Uterus (tissue), 4 donors: ENCODE measurements around the gene P2RY1. TPM values are rescaled to one million over a fixed set of nuclear protein-coding genes. Genes with fewer than 3 reads are reported as not detected.

Experiments used
- DNase-seq, 2 donors: peaks; one replicate each; pipeline ENCODE4 v3.0.0-alpha.2; 2019 to 2020
- H3K27ac ChIP-seq, 2 donors: fragments of 200-600 bp; sonication (generic); 1 replicate in 1 of 2; 2 replicates in 1 of 2; pipeline ENCODE4 v1.5.1; 2016 to 2018
- H3K27me3 ChIP-seq, 2 donors: fragments of 200-600 bp; sonication (generic); one replicate each; pipeline ENCODE4 v1.5.1; 2018 to 2019; ENCODE audit warnings: control low read depth in 1 of 2
- H3K36me3 ChIP-seq, 2 donors: fragments of 200-600 bp; sonication (generic); one replicate each; pipeline ENCODE4 v1.5.1; 2019; ENCODE audit warnings: control low read depth in 1 of 2
- H3K4me1 ChIP-seq, 2 donors: fragments of 200-600 bp; sonication (generic); one replicate each; pipeline ENCODE4 v1.5.1; 2018 to 2019; ENCODE audit warnings: control low read depth in 1 of 2
- H3K4me3 ChIP-seq, 2 donors: fragments of 200-600 bp; sonication (generic); 1 replicate in 1 of 2; 2 replicates in 1 of 2; pipeline ENCODE4 v1.5.1; 2018 to 2019; ENCODE audit warnings: mild to moderate bottlenecking in 1 of 2
- H3K9me3 ChIP-seq, 2 donors: fragments of 200-600 bp; sonication (generic); one replicate each; pipeline ENCODE4 v1.5.1; 2019; ENCODE audit warnings: control low read depth in 1 of 2
- CTCF ChIP-seq, 4 experiments: fragments of 200-600 bp in 2 of 4; fragments of 450-650 bp in 2 of 4; sonication (generic) in 2 of 4; IDR thresholded peaks; one replicate each; pipeline ENCODE4 v1.5.1; 2016 to 2019; ENCODE audit warnings: antibody characterized with exemption in 4 of 4, mild to moderate bottlenecking in 2 of 4, moderate library complexity in 1 of 4
- POLR2A ChIP-seq, 2 donors: fragments of 450-650 bp; IDR thresholded peaks; one replicate each; pipeline ENCODE4 v1.6.1; 2016; ENCODE audit warnings: antibody characterized with exemption in 2 of 2, mild to moderate bottlenecking in 1 of 2, moderate library complexity in 1 of 2
- intact Hi-C: fragments of 100-400 bp; cut with DNase I; formaldehyde crosslinking; loops from one replicate; pipeline ENCODE4 v1.15.1; 2023; ENCODE audit warnings: low total_unique reads
- total RNA-seq, 4 donors: library from RNA; depleted of rRNA in 3 of 4; stranded (reverse); fragments of >200 nt in 3 of 4; gene quantifications; one replicate each; pipeline versions ENCODE4 v1.1.0 to v1.2.4, GENCODE V29; 2014 to 2023
- donor health status: DM: yes; HTN: yes; CAD: no.

Gene P2RY1
- 10 to 100 TPM in 2 of 4 donors, 1 to 10 TPM in 2; 4.9 to 30.7 (median 13.8) TPM for total RNA-seq

- TF ChIP-seq CTCF (IDR thresholded peaks at IDR 0.05) (peak in 3 of 4 experiments; percentile 15 to 48 (median 20)), POLR2A (IDR thresholded peaks at IDR 0.05) (peak in 1 of 2 donors; percentile 65)
- DNase-seq = peak; percentile 67 to 72
- intact Hi-C loops = no loop called here
These were observed at the start of gene P2RY1 for GRCh38 chr3:152834776-152835600. Gene P2RY1, plus strand, starts transcription at chr3:152835131. Its CDS starts 652 bp downstream, at chr3:152835783.

GRCh38 chr3:152786977-152787681 is 47.8 kb upstream of the P2RY1 start:
- no peak for DNase-seq
- Histone ChIP-seq H3K36me3 (no peaks in the 10 kb centered on the region), H3K4me3 (no peak overlapping the region), H3K9me3 (no peaks in the 10 kb centered on the region), H3K4me1 (no peaks in the 10 kb centered on the region), H3K27me3 (no peaks in the 10 kb centered on the region), H3K27ac (no peak overlapping the region)
- intact Hi-C loops = no loop called here
- no peak for TF ChIP-seq POLR2A (IDR thresholded peaks at IDR 0.05)
- no peak for TF ChIP-seq CTCF (IDR thresholded peaks at IDR 0.05)

More at GRCh38 chr3:152834776-152835600, at the start of gene P2RY1:
- H3K36me3 ChIP-seq = no peaks in the 10 kb centered on the region
- peak within 1 kb of the TSS; percentile 80 to 88 for H3K27ac ChIP-seq
- H3K27me3 ChIP-seq = no peaks in the 10 kb centered on the region
- H3K4me3 ChIP-seq = peak within 1 kb of the TSS; percentile 63 to 94
- no peaks in the 10 kb centered on the region for H3K9me3 ChIP-seq
- no peaks in the 10 kb centered on the region for H3K4me1 ChIP-seq

- Histone ChIP-seq H3K4me3 (no peak overlapping the region), H3K9me3 (no peaks in the 10 kb centered on the region), H3K4me1 (no peaks in the 10 kb centered on the region), H3K27me3 (no peaks in the 10 kb centered on the region), H3K27ac (peak overlapping the region in 1 of 2 donors; percentile 53), H3K36me3 (no peaks in the 10 kb centered on the region)
- no peak for DNase-seq
- intact Hi-C loops = no loop called here
- TF ChIP-seq CTCF (IDR thresholded peaks at IDR 0.05) (no peak), POLR2A (IDR thresholded peaks at IDR 0.05) (no peak)
These were observed 44.1 kb upstream of the P2RY1 start for GRCh38 chr3:152790651-152791387.

- Histone ChIP-seq H3K4me1 (no peaks in the 10 kb centered on the region), H3K9me3 (no peaks in the 10 kb centered on the region), H3K27ac (no peak overlapping the region), H3K36me3 (no peaks in the 10 kb centered on the region), H3K4me3 (no peak overlapping the region), H3K27me3 (no peaks in the 10 kb centered on the region)
- intact Hi-C loops = no loop called here
- DNase-seq = no peak
- no peak for TF ChIP-seq POLR2A (IDR thresholded peaks at IDR 0.05)
- no peak for TF ChIP-seq CTCF (IDR thresholded peaks at IDR 0.05)
These were observed 41.0 kb upstream of the P2RY1 start for GRCh38 chr3:152793969-152794368.
